Activated T-helper 2 cell treated with anti-CD3 and anti-CD28 coated beads, Interferon-gamma antibody, Interleukin-2, Interleukin-4, amounts not matched to agents 10 μg/mL and 5 μg/mL and 100 μg/mL, durations not matched to agents 14 hours and 24 hours and 36 hours (primary cell): ENCODE data around the gene NQO1. TPM values are rescaled to one million over a fixed set of nuclear protein-coding genes. Genes with fewer than 3 reads are reported as not detected.

ENCODE experiments used
- DNase-seq: peaks from one replicate; pipeline ENCODE4 v3.0.0; 2021; ENCODE audit warnings: low spot score
- H3K27ac Mint-ChIP-seq: one replicate; pipeline ENCODE4 v1.8.0; 2021; ENCODE audit warnings: mixed read lengths
- H3K27me3 Mint-ChIP-seq: one replicate; pipeline ENCODE4 v1.8.0; 2021; ENCODE audit warnings: low read depth, mixed read lengths
- H3K36me3 Mint-ChIP-seq: one replicate; pipeline ENCODE4 v1.8.0; 2021; ENCODE audit warnings: low read depth, mixed read lengths
- H3K4me1 Mint-ChIP-seq: one replicate; pipeline ENCODE4 v1.8.0; 2021; ENCODE audit warnings: low read depth, mixed read lengths
- H3K4me3 Mint-ChIP-seq: one replicate; pipeline ENCODE4 v1.8.0; 2021; ENCODE audit warnings: low read depth, mild to moderate bottlenecking, moderate library complexity, mixed read lengths
- H3K9me3 Mint-ChIP-seq: one replicate; pipeline ENCODE4 v1.8.0; 2021; ENCODE audit warnings: mixed read lengths
- intact Hi-C: fragments of 100-400 bp; cut with micrococcal nuclease; formaldehyde crosslinking; loops from one replicate; pipeline ENCODE4 v1.15.1; 2023
- total RNA-seq: library from RNA; stranded (reverse); gene quantifications from 2 replicates; pipeline ENCODE4 v1.2.3, GENCODE V29; 2022

NQO1 gene
- total RNA-seq, 1 donor from 2014 or later = 9.2 TPM

DNA sequence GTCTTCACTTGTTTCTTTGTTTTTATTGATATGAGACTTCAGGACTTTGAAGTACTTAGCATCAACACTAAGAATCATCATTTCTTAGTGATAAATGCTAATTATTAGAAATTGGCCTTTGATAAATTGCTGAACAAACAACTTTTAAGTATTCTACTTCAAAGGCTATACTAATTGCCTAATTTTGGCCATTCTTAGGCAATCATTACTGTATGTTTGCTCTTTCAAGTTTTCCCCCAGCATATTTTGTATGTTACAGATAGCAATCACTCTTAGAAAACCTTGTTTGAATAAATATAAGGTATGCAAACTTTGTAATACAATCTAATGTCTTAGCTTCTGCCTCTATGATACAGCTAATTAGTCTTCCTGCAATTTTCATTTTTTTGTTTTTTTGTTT lies 46.0 kb downstream of the NQO1 start:
- intact Hi-C loops = no loop called here
- no peaks in the 10 kb centered on the region for H3K4me1 Mint-ChIP-seq
- H3K27ac Mint-ChIP-seq = no peak overlapping the region
- H3K4me3 Mint-ChIP-seq = no peak overlapping the region
- peaks cover 34% of the 10 kb centered on the region for H3K36me3 Mint-ChIP-seq
- H3K9me3 Mint-ChIP-seq = no peaks in the 10 kb centered on the region
- no peak for DNase-seq
- no peaks in the 10 kb centered on the region for H3K27me3 Mint-ChIP-seq

DNA sequence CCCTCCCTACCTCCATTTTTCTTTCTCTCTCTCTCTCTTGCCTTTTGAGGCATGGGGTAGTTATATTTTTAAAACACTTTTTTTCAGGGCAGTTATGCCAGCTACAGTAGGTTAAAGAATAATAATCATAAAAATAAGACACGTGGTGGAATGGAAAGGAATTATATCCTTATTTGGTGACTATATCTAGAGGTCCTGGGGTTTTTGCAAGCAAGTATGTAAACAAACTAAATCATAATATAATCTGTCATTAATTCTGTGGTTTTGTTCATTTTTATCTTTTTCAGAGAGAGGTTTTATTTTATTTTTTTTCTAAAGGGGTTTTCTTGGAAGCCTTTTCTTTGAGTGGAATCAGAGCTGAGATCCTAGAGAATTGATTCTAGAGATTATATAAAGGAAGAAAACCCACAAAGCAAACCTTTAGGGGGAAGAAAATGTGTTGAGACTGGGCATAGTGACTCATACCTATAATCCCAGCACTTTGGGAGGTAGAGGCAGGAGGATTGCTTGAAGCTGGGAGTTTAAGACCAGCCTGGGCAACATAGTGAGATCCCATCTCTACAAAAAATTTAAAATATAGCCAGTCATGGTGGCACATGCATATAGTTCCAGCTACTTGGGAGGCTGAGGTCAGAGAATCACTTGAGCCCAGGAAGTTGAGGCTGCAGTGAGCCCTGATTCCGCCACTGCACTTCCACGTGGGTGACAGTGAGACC lies 53.2 kb downstream of the NQO1 start:
- Mint-ChIP-seq H3K4me3 (no peak overlapping the region), H3K27ac (no peak overlapping the region), H3K9me3 (no peaks in the 10 kb centered on the region), H3K27me3 (no peaks in the 10 kb centered on the region), H3K4me1 (peaks cover 4% of the 10 kb centered on the region), H3K36me3 (peaks cover 62% of the 10 kb centered on the region)
- intact Hi-C loops = no loop called here
- no peak for DNase-seq

DNA sequence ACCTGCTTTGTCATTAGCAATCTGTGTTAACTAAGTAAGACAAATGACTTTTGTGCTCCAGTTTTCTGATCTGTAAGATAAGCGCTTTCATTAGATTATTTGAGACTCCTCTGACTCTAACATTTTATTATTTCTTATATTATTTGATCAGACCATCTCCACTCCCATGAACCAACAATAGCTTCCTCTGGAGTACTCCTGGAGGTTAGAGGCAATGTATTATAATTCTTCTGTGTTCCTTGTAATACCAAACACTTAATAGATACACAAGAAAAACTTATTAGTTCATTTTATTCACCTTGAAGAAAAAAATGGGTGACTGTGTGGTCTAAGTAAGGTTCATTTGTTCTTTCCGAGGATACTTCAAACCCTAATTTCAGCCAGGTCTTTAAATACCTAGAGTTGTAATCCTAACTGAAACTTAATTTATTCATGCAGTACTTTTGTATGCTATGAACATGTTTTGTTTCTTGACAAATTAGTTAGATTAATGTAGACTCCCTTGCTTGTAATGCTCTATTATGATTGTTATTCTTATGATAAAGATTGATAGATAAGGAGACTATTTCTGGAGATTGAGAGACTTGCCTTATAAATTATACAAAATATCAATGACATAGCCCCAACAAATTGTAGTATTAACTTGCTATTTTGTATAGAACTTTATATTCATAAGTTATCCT lies 53.9 kb downstream of the NQO1 start:
- Mint-ChIP-seq H3K27ac (no peak overlapping the region), H3K4me3 (no peak overlapping the region), H3K4me1 (peaks cover 4% of the 10 kb centered on the region), H3K9me3 (no peaks in the 10 kb centered on the region), H3K27me3 (no peaks in the 10 kb centered on the region), H3K36me3 (peaks cover 64% of the 10 kb centered on the region)
- intact Hi-C loops = no loop called here
- no peak for DNase-seq

DNA sequence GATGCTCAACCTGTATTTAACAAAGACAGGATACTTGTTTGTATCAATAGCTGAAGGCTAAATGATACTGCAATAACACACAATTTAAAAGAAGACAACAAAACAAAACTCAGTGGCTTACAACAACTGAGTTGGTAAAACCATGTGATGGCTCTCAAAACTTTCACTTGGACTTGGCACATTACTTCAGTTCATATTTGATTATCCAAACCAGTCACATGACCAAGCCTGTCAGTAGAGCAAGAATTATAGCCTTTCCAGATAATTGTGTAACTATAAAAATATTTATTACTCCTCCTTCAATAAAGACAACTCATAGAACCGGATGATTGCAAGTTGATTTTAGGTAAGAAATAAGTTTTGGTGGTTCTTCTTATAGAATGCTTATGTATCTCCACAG lies 56.8 kb downstream of the NQO1 start:
- Mint-ChIP-seq H3K36me3 (peaks cover 55% of the 10 kb centered on the region), H3K4me1 (peaks cover 4% of the 10 kb centered on the region), H3K9me3 (no peaks in the 10 kb centered on the region), H3K27ac (no peak overlapping the region), H3K4me3 (no peak overlapping the region), H3K27me3 (no peaks in the 10 kb centered on the region)
- DNase-seq = no peak
- intact Hi-C loops = no loop called here

DNA sequence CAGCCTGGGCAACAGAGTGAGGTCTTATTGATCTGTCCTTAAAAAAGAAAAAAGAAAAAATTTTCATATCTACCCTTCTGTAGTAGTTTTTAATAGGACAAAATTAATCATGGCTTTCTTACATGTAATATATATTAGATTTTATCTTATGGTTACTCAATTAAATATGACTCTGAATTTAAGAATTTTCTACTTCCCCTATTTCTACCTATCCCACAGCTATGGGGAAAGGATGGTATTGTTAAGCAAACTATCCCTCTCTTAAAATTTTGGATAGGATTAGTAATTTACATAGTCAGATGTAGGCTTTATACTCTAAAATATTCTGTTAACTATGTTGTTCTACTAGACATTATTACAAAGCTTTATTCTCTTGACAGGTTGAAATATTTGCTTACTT lies 62.5 kb downstream of the NQO1 start:
- Mint-ChIP-seq H3K4me1 (no peaks in the 10 kb centered on the region), H3K27ac (no peak overlapping the region), H3K9me3 (no peaks in the 10 kb centered on the region), H3K4me3 (no peak overlapping the region), H3K36me3 (peaks cover 52% of the 10 kb centered on the region), H3K27me3 (no peaks in the 10 kb centered on the region)
- intact Hi-C loops = no loop called here
- DNase-seq = no peak

DNA sequence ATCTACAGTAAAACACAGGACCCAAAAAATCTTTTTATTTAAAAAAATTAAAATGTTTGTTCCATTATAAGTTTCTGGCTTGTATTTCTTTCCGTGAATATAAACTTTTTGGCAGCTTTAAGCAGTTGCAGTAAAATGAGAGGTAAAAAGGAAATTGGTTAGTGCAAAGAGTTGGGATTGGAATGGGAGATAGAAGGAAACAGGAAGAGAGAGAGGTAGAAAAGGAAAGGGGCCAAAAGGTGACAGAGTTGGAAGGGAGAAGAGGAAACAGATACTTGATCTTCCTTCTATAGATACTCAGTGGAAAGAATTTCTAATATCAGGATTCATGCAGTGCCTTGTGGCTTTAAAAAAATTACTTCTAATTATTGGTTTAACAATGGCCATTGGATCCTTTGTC lies 63.5 kb downstream of the NQO1 start:
- Mint-ChIP-seq H3K4me1 (no peaks in the 10 kb centered on the region), H3K9me3 (no peaks in the 10 kb centered on the region), H3K27ac (peak overlapping the region; percentile 44), H3K36me3 (peaks cover 50% of the 10 kb centered on the region), H3K4me3 (no peak overlapping the region), H3K27me3 (no peaks in the 10 kb centered on the region)
- intact Hi-C loops = no loop called here
- no peak for DNase-seq

DNA sequence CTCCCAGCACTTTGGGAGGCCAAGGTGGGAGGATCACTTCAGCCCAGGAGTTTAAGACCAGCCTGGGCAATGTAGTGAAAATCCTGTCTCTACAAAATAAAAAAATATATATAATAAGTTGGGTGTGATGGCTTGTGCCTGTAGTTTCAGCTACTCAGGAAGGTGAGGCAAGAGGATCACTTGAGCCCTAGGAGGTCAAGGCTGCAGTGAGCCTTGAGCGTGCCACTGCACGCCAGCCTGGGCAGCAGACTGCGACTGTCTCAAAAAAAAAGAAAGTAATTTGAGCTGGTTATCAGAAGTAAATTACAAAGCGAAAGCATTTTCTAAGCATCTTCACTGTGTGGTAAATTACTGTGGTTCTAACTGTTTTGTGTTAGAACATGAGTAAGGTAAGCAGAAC lies 66.2 kb downstream of the NQO1 start:
- Mint-ChIP-seq H3K27ac (no peak overlapping the region), H3K9me3 (no peaks in the 10 kb centered on the region), H3K4me1 (no peaks in the 10 kb centered on the region), H3K27me3 (no peaks in the 10 kb centered on the region), H3K36me3 (peaks cover 53% of the 10 kb centered on the region), H3K4me3 (no peak overlapping the region)
- no peak for DNase-seq
- intact Hi-C loops = no loop called here

Other genes starting within 250 kb of the NQO1 start
- gene NFAT5, start 160.6 kb downstream of the NQO1 start, total RNA-seq = 49.2 and 54.0 TPM in 2 replicates
- gene NOB1, start 28.4 kb upstream of the NQO1 start, total RNA-seq = 106 and 109 TPM in 2 replicates
- 59.0 and 61.7 TPM in 2 replicates for gene WWP2, start 35.8 kb upstream of the NQO1 start, total RNA-seq
- gene CLEC18A, start 224.8 kb upstream of the NQO1 start, total RNA-seq = 0.23 and 0.43 TPM in 2 replicates